ENCODE data around the gene CPED1.
"Not testable (repeated sequence)": the region's sequence is repeated elsewhere in the genome, so short reads cannot be mapped to it uniquely, and the experiment has no call there.

The CPED1 gene

GRCh38 chr7:121187222-121187621, 198.7 kb downstream of the CPED1 start:
- no peak for DNase-seq (ENCODE audit: low read depth)

DNA sequence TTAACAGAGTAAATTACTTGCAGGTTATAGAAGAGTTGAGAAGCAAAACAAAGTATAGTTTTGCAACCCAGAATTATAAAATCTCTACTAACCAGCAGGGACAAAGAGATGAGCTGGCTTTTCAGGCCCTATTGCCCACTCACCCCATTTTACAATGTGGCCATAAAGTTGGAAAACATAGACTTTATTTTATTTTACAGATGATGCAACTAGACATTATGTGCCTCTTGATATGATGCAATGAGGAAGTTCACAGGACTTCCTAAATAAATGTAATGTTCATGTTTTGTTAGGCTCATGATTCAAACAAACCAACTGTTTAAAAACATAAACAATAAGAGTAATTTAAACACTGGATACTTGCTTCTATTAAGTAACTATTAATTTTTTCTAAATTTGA, 199.2 kb downstream of the CPED1 start:
- DNase-seq (ENCODE audit: low read depth): no peak

GRCh38 chr7:121192834-121193233, 204.3 kb downstream of the CPED1 start:
- no peak for DNase-seq (ENCODE audit: low read depth)

DNA sequence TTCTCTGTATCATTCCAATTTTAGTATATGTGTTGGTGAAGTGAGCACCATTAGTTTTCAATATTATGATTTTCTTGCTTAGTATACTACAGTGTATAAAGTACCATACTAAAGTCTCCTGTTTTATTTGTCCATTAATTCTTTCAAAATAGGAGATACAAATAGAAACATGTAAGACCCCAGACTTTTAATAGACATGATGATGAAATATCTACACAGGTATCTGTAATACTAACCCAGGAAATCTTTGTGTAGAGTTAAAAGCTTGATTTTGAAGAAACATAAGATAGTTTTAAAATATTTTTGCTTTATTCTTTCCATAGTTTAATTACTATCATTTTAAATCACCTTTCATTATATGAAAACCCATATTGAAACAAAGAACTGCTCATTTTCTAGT, 206.5 kb downstream of the CPED1 start:
- DNase-seq (ENCODE audit: low read depth): no peak

GRCh38 chr7:121195874-121196273, 207.4 kb downstream of the CPED1 start:
- no peak for DNase-seq (ENCODE audit: low read depth)

GRCh38 chr7:121196286-121196685, 207.8 kb downstream of the CPED1 start:
- no peak for DNase-seq (ENCODE audit: low read depth)

GRCh38 chr7:121197455-121197854, 208.9 kb downstream of the CPED1 start:
- no peak for DNase-seq (ENCODE audit: low read depth)

GRCh38 chr7:121198502-121198901, 210.0 kb downstream of the CPED1 start:
- no peak for DNase-seq (ENCODE audit: low read depth)

DNA sequence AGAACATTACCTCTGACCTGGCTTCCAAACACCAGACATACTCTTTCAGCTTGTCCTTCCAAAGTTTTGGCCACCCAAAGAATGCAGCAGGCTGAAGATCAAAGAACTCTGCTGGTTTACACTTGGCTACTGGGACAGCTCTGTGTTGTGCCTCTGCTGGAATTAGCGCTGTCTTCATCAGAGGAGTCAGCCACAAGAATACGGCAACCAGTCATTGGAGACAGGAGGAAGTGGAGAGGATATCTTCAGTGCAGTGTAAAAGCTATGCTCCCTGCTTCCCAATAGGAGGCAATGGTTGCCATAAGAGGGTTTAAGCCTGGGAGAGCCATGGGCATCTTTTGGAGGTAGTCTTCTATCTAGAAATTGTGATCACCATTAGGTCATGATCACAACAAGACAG, 213.6 kb downstream of the CPED1 start:
- DNase-seq (ENCODE audit: low read depth): no peak

GRCh38 chr7:121202834-121203233, 214.3 kb downstream of the CPED1 start:
- DNase-seq (ENCODE audit: low read depth): no peak

- DNase-seq (ENCODE audit: low read depth): no peak
These were observed 216.0 kb downstream of the CPED1 start for GRCh38 chr7:121204537-121204936.

GRCh38 chr7:121205777-121206176, 217.3 kb downstream of the CPED1 start:
- DNase-seq (ENCODE audit: low read depth): no peak

DNA sequence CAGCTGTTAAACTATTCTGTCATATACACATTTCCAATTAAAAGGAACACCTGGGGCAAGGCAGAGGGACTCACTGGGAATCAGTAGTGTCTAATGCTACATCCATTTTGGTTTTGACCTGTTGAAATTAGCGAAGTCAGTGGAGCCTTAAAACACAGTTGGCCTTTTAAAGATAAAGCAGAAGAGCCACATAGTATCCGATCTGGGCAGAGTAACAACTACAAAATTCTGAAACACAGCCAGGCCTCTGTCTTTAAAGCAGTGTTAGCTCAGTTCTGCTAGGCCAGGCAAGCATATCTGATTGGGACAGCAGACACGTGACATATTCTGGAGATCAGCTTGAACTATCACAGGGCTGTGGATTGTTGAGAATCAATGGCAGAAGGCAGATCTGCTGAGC, 222.7 kb downstream of the CPED1 start:
- DNase-seq (ENCODE audit: low read depth): no peak

DNA sequence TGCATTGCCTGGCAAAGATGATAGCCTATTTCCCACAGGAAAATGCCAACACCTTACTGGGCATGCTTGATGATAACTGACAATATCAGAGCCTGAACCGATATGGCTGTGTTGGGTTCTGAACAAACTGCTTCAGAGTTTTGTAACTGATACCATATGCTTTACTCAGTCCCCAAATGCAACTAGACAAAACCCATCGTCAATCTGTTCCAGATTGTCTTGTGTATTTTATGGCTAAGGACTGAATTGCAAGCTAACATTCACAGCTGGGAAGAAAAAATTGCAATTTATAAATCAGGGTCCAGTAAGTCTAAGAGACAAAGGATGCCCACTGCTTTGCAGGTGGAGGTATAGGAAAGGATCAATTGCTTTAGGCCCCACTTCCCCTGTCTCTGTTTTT, 223.5 kb downstream of the CPED1 start:
- no peak for DNase-seq (ENCODE audit: low read depth)

- DNase-seq (ENCODE audit: low read depth): no peak
These were observed 226.1 kb downstream of the CPED1 start for GRCh38 chr7:121214657-121215056.

- no peak for DNase-seq (ENCODE audit: low read depth)
These were observed 230.5 kb downstream of the CPED1 start for GRCh38 chr7:121219026-121219425.

- DNase-seq (ENCODE audit: low read depth): not testable (repeated sequence)
These were observed 232.6 kb downstream of the CPED1 start for GRCh38 chr7:121221108-121221507.

- no peak for DNase-seq (ENCODE audit: low read depth)
These were observed 240.3 kb downstream of the CPED1 start for GRCh38 chr7:121228779-121229178.

DNA sequence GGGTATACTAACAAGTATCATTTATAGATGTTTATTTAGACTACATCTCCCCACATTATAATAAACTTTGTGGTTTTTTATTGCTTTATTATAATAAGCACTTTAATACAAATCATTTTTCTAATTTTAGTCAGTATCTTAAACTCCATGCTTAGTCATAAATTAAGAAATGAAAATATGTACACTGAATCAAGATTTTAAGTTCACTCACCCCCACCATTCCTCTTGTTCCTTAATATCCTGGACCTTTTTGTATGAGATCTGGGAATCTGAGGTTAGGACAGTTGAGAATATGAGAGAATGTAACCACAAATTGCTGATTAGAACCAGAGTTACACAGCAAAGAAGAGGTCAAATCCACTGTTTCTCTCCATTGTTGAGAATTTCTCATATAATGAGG, 246.7 kb downstream of the CPED1 start:
- no peak for DNase-seq (ENCODE audit: low read depth)

- DNase-seq (ENCODE audit: low read depth): no peak
These were observed 249.1 kb downstream of the CPED1 start for GRCh38 chr7:121237601-121238000.

- DNase-seq (ENCODE audit: low read depth): no peak
These were observed 255.8 kb downstream of the CPED1 start for GRCh38 chr7:121244120-121244870.

DNA sequence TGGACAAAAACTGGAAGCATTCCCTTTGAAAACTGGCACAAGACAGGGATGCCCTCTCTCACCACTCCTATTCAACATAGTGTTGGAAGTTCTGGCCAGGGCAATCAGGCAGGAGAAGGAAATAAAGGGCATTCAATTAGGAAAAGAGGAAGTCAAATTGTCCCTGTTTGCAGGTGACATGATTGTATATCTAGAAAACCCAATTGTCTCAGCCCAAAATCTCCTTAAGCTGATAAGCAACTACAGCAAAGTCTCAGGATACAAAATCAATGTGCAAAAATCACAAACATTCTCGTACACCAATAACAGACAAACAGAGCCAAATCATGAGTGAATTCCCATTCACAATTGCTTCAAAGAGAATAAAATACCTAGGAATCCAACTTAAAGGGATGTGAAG, 262.9 kb downstream of the CPED1 start:
- not testable (repeated sequence) for DNase-seq (ENCODE audit: low read depth)

DNA sequence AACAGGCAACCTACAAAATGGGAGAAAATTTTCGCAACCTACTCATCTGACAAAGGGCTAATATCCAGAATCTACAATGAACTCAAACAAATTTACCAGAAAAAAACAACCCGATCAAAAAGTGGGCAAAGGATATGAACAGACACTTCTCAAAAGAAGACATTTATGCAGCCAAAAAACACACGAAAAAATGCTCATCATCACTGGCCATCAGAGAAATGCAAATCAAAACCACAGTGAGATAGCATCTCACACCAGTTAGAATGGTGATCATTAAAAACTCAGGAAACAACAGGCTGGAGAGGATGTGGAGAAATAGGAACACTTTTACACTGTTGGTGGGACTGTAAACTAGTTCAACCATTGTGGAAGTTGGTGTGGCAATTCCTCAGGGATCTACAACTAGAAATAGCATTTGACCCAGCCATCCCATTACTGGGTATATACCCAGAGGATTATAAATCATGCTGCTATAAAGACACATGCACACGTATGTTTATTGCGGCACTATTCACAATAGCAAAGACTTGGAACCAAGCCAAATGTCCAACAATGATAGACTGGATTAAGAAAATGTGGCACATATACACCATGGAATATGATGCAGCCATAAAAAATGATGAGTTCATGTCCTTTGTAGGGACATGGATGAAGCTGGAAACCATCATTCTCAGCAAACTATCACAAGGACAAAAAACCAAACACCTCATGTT, 264.2 kb downstream of the CPED1 start:
- not testable (repeated sequence) for DNase-seq (ENCODE audit: low read depth)

GRCh38 chr7:121259826-121260225, 271.3 kb downstream of the CPED1 start:
- no peak for DNase-seq (ENCODE audit: low read depth)
